ENCODE data around the gene TMEM253. TPM values are rescaled to one million over a fixed set of nuclear protein-coding genes. Genes with fewer than 3 reads are reported as not detected.

TMEM253 gene
- total RNA-seq, 1 experiment from 2014 or later = 0.59 TPM

DNA sequence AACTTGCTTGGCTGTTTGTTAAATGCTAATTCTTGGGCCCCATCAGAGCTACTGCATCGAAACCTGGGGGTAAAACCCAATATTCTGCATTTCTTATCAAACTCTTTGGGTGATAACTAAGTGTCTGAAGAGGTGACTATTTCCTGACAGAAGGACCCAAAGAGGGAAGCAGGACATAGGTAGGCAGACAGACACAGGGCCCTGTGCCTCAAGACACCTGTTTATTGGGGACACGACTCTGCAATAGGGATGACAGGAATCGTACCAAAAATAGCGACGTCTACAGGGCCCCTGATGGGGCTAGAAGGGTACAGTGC lies 11.0 kb upstream of the TMEM253 start:
- ATAC-seq (no peak), DNase-seq (ENCODE audit: low read depth, low spot score) (no peak)
- Histone ChIP-seq H3K4me2 (ENCODE audit: low read length) (no peak overlapping the region), H3K9ac (ENCODE audit: low read length) (no peak overlapping the region), H2AFZ (ENCODE audit: low read depth, low read length, poor library complexity, severe bottlenecking) (no peak overlapping the region), H3K4me3 (replicated peaks in 1 of 2; ENCODE audit: low read depth in 1 of 2, low read length in 2 of 2) (no peak overlapping the region), H3K4me1 (ENCODE audit: control insufficient read depth in 1 of 2, insufficient read depth in 2 of 2, low read length in 2 of 2) (peaks cover 0 to 12% of the 10 kb centered on the region in 2 experiments; a peak in 3 of 4 replicates), H3K27me3 (ENCODE audit: insufficient read depth, low read length) (no peaks in the 10 kb centered on the region), H3K79me2 (ENCODE audit: insufficient read depth, low read length) (no peaks in the 10 kb centered on the region), H3K9me2 (ENCODE audit: insufficient read depth) (no peaks in the 10 kb centered on the region), H4K20me1 (ENCODE audit: insufficient read depth) (no peaks in the 10 kb centered on the region), H3K9me3 (ENCODE audit: control insufficient read depth in 1 of 2, insufficient read depth in 1 of 2, low read depth in 1 of 2, low read length in 2 of 2) (no peaks in the 10 kb centered on the region), H3K27ac (ENCODE audit: low read depth, low read length) (no peak overlapping the region), H3K36me3 (ENCODE audit: control insufficient read depth in 1 of 2, insufficient read depth in 2 of 2, low read length in 2 of 2) (no peaks in the 10 kb centered on the region; a peak in 2 of 4 replicates)
- no TSS peak for BruUV-seq (replicated peaks)
- TF ChIP-seq, protein P1, sequence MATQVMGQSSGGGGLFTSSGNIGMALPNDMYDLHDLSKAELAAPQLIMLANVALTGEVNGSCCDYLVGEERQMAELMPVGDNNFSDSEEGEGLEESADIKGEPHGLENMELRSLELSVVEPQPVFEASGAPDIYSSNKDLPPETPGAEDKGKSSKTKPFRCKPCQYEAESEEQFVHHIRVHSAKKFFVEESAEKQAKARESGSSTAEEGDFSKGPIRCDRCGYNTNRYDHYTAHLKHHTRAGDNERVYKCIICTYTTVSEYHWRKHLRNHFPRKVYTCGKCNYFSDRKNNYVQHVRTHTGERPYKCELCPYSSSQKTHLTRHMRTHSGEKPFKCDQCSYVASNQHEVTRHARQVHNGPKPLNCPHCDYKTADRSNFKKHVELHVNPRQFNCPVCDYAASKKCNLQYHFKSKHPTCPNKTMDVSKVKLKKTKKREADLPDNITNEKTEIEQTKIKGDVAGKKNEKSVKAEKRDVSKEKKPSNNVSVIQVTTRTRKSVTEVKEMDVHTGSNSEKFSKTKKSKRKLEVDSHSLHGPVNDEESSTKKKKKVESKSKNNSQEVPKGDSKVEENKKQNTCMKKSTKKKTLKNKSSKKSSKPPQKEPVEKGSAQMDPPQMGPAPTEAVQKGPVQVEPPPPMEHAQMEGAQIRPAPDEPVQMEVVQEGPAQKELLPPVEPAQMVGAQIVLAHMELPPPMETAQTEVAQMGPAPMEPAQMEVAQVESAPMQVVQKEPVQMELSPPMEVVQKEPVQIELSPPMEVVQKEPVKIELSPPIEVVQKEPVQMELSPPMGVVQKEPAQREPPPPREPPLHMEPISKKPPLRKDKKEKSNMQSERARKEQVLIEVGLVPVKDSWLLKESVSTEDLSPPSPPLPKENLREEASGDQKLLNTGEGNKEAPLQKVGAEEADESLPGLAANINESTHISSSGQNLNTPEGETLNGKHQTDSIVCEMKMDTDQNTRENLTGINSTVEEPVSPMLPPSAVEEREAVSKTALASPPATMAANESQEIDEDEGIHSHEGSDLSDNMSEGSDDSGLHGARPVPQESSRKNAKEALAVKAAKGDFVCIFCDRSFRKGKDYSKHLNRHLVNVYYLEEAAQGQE (IDR thresholded peaks at IDR 0.05; ENCODE audit: low read depth) = no peak
- TF ChIP-seq ELF1 (IDR thresholded peaks at IDR 0.05; ENCODE audit: borderline replicate concordance, low read depth) (no peak), CBX3 (IDR thresholded peaks at IDR 0.05; ENCODE audit: low read depth) (no peak), POLR2AphosphoS5 (IDR thresholded peaks at IDR 0.05; ENCODE audit: low read depth, low read length) (no peak), SIN3A (IDR thresholded peaks at IDR 0.05; ENCODE audit: low read depth) (no peak)
- intact Hi-C loops (cut with micrococcal nuclease) = no loop called here
- ChIA-PET CTCF (interaction anchor here (1.1 to 3.1 kb wide), 5 partner anchors 15 to 75 kb away, joined by 4 to 21 read pairs (median 13); partner anchors contain the start of gene ARHGEF40), POLR2A (interaction anchor here (1.5 kb wide), 1 partner anchor 75 kb away, joined by 4 read pairs; no protein-coding TSS in a partner anchor), RAD21 (ENCODE audit: low non-redundant PET in 1 of 2, low total read pairs in 2 of 2, uncharacterized antibody in 2 of 2, unreplicated experiment in 2 of 2) (no interaction called here)
